Body of pancreas (tissue), 4 donors: ENCODE data around the gene LAMA5. TPM values are rescaled to one million over a fixed set of nuclear protein-coding genes. Genes with fewer than 3 reads are reported as not detected.

Experiments used
- ATAC-seq: fragments of 150-250 bp; one replicate; pipeline ENCODE4 v1.9.1; 2016
- DNase-seq, 4 donors: peaks; one replicate each; pipeline ENCODE4 v3.0.0-alpha.2; 2019
- H3K27ac ChIP-seq, 4 donors: fragments of 200-600 bp; sonication (generic); 1 replicate in 3 of 4; 2 replicates in 1 of 4; pipeline versions ENCODE4 v1.5.1 to v1.6.1; 2016 to 2019; ENCODE audit warnings: mild to moderate bottlenecking in 1 of 4, mixed read lengths in 1 of 4, moderate library complexity in 1 of 4
- H3K27me3 ChIP-seq, 2 donors: fragments of 200-600 bp; sonication (generic); one replicate each; pipeline ENCODE4 v1.6.0; 2016; ENCODE audit warnings: mild to moderate bottlenecking in 1 of 2
- H3K36me3 ChIP-seq, 2 donors: fragments of 200-600 bp; sonication (generic); replicated peaks in 1 of 2; 2 replicates each; pipeline ENCODE4 v1.5.1; 2016; ENCODE audit warnings: low read depth in 2 of 2; ENCODE audit not compliant: insufficient read depth in 1 of 2
- H3K4me1 ChIP-seq: fragments of 200-600 bp; sonication (generic); one replicate; pipeline ENCODE4 v1.6.0; 2016
- H3K4me3 ChIP-seq, 2 donors: fragments of 200-600 bp; sonication (generic); 1 replicate in 1 of 2; 2 replicates in 1 of 2; pipeline ENCODE4 v1.5.1; 2016 to 2019
- H3K9me3 ChIP-seq, 3 donors: fragments of 200-600 bp; sonication (generic); 1 replicate in 2 of 3; 2 replicates in 1 of 3; pipeline ENCODE4 v1.5.1; 2016
- CTCF ChIP-seq, 7 experiments: fragments of 450-650 bp in 4 of 7; fragments of 200-600 bp in 3 of 7; sonication (generic) in 3 of 7; IDR thresholded peaks; one replicate each; pipeline ENCODE4 v1.5.1; 2016 to 2019; ENCODE audit warnings: antibody characterized with exemption in 7 of 7
- POLR2A ChIP-seq, 3 donors: fragments of 450-650 bp; IDR thresholded peaks; one replicate each; pipeline ENCODE4 v1.6.1; 2016; ENCODE audit warnings: antibody characterized with exemption in 3 of 3, mild to moderate bottlenecking in 2 of 3
- WGBS, 2 donors: methylation state at CpG; one replicate each; pipeline ENCODE4 v1.1.5; 2017; 5-methylcytosine and 5-hydroxymethylcytosine counted together
- intact Hi-C: fragments of 100-400 bp; cut with DNase I; formaldehyde crosslinking; loops from one replicate; pipeline ENCODE4 v1.15.1; 2023
- total RNA-seq, 2 donors: library from RNA; depleted of rRNA; stranded (reverse); fragments of >200 nt; gene quantifications; one replicate each; pipeline ENCODE4 v1.1.0, GENCODE V29; 2016

Gene LAMA5
- total RNA-seq, 2 donors from 2014 or later: 115 to 185 TPM

GRCh38 chr20:62372042-62372993, 5.2 kb upstream of the LAMA5 start:
- Histone ChIP-seq H3K4me1 (peaks cover 62% of the 10 kb centered on the region), H3K4me3 (no peak overlapping the region), H3K27me3 (no peaks in the 10 kb centered on the region), H3K27ac (no peak overlapping the region), H3K36me3 (no peaks in the 10 kb centered on the region), H3K9me3 (no peaks in the 10 kb centered on the region)
- ATAC-seq: no peak
- WGBS, 2 donors: 57 to 71% methylated on average over 20 to 27 of the region's 29 CpGs
- no peak for DNase-seq
- intact Hi-C loops: no loop called here
- TF ChIP-seq POLR2A (IDR thresholded peaks at IDR 0.05) (no peak), CTCF (IDR thresholded peaks at IDR 0.05) (no peak)

- Histone ChIP-seq H3K4me3 (no peak overlapping the region), H3K27me3 (no peaks in the 10 kb centered on the region), H3K4me1 (peaks cover 57% of the 10 kb centered on the region), H3K27ac (no peak overlapping the region), H3K36me3 (no peaks in the 10 kb centered on the region), H3K9me3 (no peaks in the 10 kb centered on the region)
- no peak for TF ChIP-seq CTCF (IDR thresholded peaks at IDR 0.05)
- no peak for TF ChIP-seq POLR2A (IDR thresholded peaks at IDR 0.05)
- 86% methylated on average over 8 of the region's 8 CpGs; no CpG with 5 or more reads in 1 of the 2 donors for WGBS, 2 donors
- no peak for ATAC-seq
- DNase-seq: no peak
- intact Hi-C loops: no loop called here
Measured at GRCh38 chr20:62371588-62372041, 4.5 kb upstream of the LAMA5 start.

GRCh38 chr20:62370807-62371587, 3.9 kb upstream of the LAMA5 start:
- DNase-seq (no peak), ATAC-seq (no peak)
- H3K4me3 ChIP-seq: no peak overlapping the region
- H3K9me3 ChIP-seq: no peaks in the 10 kb centered on the region
- intact Hi-C loops: no loop called here
- H3K27me3 ChIP-seq: no peaks in the 10 kb centered on the region
- H3K27ac ChIP-seq: no peak overlapping the region
- 65 to 100% methylated on average over 1 to 17 of the region's 18 CpGs for WGBS, 2 donors
- peaks cover 57% of the 10 kb centered on the region for H3K4me1 ChIP-seq
- no peak for TF ChIP-seq CTCF (IDR thresholded peaks at IDR 0.05)
- TF ChIP-seq POLR2A (IDR thresholded peaks at IDR 0.05): no peak
- H3K36me3 ChIP-seq: no peaks in the 10 kb centered on the region

GRCh38 chr20:62370115-62370806, 3.1 kb upstream of the LAMA5 start:
- H3K36me3 ChIP-seq: no peaks in the 10 kb centered on the region
- H3K27me3 ChIP-seq: no peaks in the 10 kb centered on the region
- DNase-seq (no peak), ATAC-seq (no peak)
- TF ChIP-seq CTCF (IDR thresholded peaks at IDR 0.05) (no peak), POLR2A (IDR thresholded peaks at IDR 0.05) (no peak)
- H3K4me3 ChIP-seq: no peak overlapping the region
- no peak overlapping the region for H3K27ac ChIP-seq
- H3K9me3 ChIP-seq: no peaks in the 10 kb centered on the region
- intact Hi-C loops: no loop called here
- WGBS, 2 donors: 48 to 63% methylated on average over 7 to 16 of the region's 19 CpGs
- peaks cover 57% of the 10 kb centered on the region for H3K4me1 ChIP-seq
